ENCODE measurements around the gene CR1. TPM values are rescaled to one million over a fixed set of nuclear protein-coding genes. Genes with fewer than 3 reads are reported as not detected.

The CR1 gene
- total and polyA plus RNA-seq, 2 of the 8 experiments (the other 6 are each of a cell fraction or from before 2014, with no cell fraction given): 0.15 to 0.22 TPM

- CTCF ChIA-PET (ENCODE audit: partially characterized antibody): interaction anchor here (0.8 to 1.8 kb wide), 4 partner anchors 24 to 179 kb away, joined by 3 read pairs; partner anchors contain the start of gene CR1
- 86% methylated on average over 23 of the region's 23 CpGs; no CpG with 5 or more reads in 1 of the 2 experiments for WGBS, 2 experiments (ENCODE audit: extremely low coverage in 1 of 2, insufficient coverage in 1 of 2, insufficient read length in 1 of 2, insufficient replicate concordance in 2 of 2, low coverage in 1 of 2, low lambda C conversion rate in 2 of 2, missing lambda C conversion rate in 1 of 2)
- H3K79me2 ChIP-seq (ENCODE audit: control insufficient read depth in 1 of 2, insufficient read depth in 2 of 2, low read length in 2 of 2): no peaks in the 10 kb centered on the region
Measured at GRCh38 chr1:207519505-207520399, 23.8 kb downstream of the CR1 start.

More at GRCh38 chr1:207519505-207520399, 23.8 kb downstream of the CR1 start:
- H3K4me1 ChIP-seq (replicated peaks in 1 of 4; ENCODE audit: control insufficient read depth in 3 of 4, insufficient read depth in 4 of 4, low read length in 3 of 4): no peaks in the 10 kb centered on the region
- no peak overlapping the region for H2AK5ac ChIP-seq (ENCODE audit: low read depth, low read length)
- no peaks in the 10 kb centered on the region for H4K20me1 ChIP-seq (replicated peaks in 1 of 2; ENCODE audit: control insufficient read depth in 1 of 2, insufficient read depth in 2 of 2, low read length in 2 of 2)
- no peak overlapping the region for H3K56ac ChIP-seq (replicated peaks; ENCODE audit: insufficient read length, low read depth, low read length)
- no peaks in the 10 kb centered on the region for H3K27me3 ChIP-seq (replicated peaks in 1 of 4; ENCODE audit: control insufficient read depth in 3 of 4, extremely low read depth in 1 of 4, insufficient read depth in 3 of 4, low read length in 3 of 4)
- no peak overlapping the region for H3K23ac ChIP-seq (ENCODE audit: insufficient read length)
- H3K9me3 ChIP-seq (ENCODE audit: insufficient read depth in 2 of 2, low read depth in 1 of 2, low read length in 1 of 2): no peaks in the 10 kb centered on the region
- H4K5ac ChIP-seq (ENCODE audit: insufficient read length, low read depth, low read length): no peak overlapping the region
- H4K8ac ChIP-seq (ENCODE audit: extremely low read depth, insufficient read depth, low read length): no peak overlapping the region
- H3K27ac ChIP-seq (ENCODE audit: low read depth, low read length): no peak overlapping the region
- no peak overlapping the region for H2BK5ac ChIP-seq (ENCODE audit: low read depth, low read length)
- H2AFZ ChIP-seq (ENCODE audit: low read length): peak overlapping the region; percentile 81
- H2BK20ac ChIP-seq (ENCODE audit: low read length): no peak overlapping the region; the same call in 1 of the 2 replicates
- POLR2A ChIA-PET (ENCODE audit: partially characterized antibody): no interaction called here
- H3K4ac ChIP-seq (replicated peaks; ENCODE audit: insufficient read length, low read depth, low read length): no peak overlapping the region
- H3K79me1 ChIP-seq (ENCODE audit: low read depth, low read length): no peaks in the 10 kb centered on the region
- H3K9ac ChIP-seq (replicated peaks in 1 of 4; ENCODE audit: extremely low read depth in 1 of 4, low read depth in 3 of 4, low read length in 3 of 4): no peak overlapping the region
- no peak overlapping the region for H3K14ac ChIP-seq (ENCODE audit: insufficient read length)
- H2BK120ac ChIP-seq (replicated peaks; ENCODE audit: low read depth, low read length): no peak overlapping the region
- no peak overlapping the region for H3K18ac ChIP-seq (ENCODE audit: extremely low read depth, low read length)
- H3K4me2 ChIP-seq (ENCODE audit: insufficient read depth in 1 of 2, low read depth in 2 of 2, low read length in 2 of 2): no peak overlapping the region
- TF ChIP-seq POU5F1 (IDR thresholded peaks at IDR 0.05; ENCODE audit: low read depth, low read length): no peak
- TF ChIP-seq ATF2 (IDR thresholded peaks at IDR 0.05; ENCODE audit: low read length): no peak
- TF ChIP-seq, protein P1, sequence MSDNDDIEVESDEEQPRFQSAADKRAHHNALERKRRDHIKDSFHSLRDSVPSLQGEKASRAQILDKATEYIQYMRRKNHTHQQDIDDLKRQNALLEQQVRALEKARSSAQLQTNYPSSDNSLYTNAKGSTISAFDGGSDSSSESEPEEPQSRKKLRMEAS (IDR thresholded peaks at IDR 0.05): no peak
- no peak for TF ChIP-seq CTBP2 (IDR thresholded peaks at IDR 0.05; ENCODE audit: borderline replicate concordance, insufficient read depth, insufficient read length, low read length)
- no peak for TF ChIP-seq SP1 (IDR thresholded peaks at IDR 0.05; ENCODE audit: low read depth, low read length)
- no peak for TF ChIP-seq RBBP5 (IDR thresholded peaks at IDR 0.05; ENCODE audit: borderline replicate concordance, low read depth, low read length)
- TF ChIP-seq EZH2 (IDR thresholded peaks at IDR 0.05; ENCODE audit: low read depth, low read length, severe bottlenecking): no peak
- no peak for TF ChIP-seq KDM4A (IDR thresholded peaks at IDR 0.05; ENCODE audit: low read depth, low read length, severe bottlenecking)
- TF ChIP-seq ASH2L (IDR thresholded peaks at IDR 0.05; ENCODE audit: low read length): no peak
- TF ChIP-seq GTF2F1 (IDR thresholded peaks at IDR 0.05; ENCODE audit: borderline replicate concordance, low read depth, low read length): no peak
- no peaks in the 10 kb centered on the region for H3K36me3 ChIP-seq (ENCODE audit: control insufficient read depth in 2 of 4, insufficient read depth in 4 of 4, low read length in 3 of 4)
- H2BK12ac ChIP-seq (ENCODE audit: low read depth, low read length): no peak overlapping the region
- DNase-seq (ENCODE audit: low read depth in 1 of 2, low spot score in 2 of 2) (no peak), FAIRE-seq (no peak)
- H4K91ac ChIP-seq (replicated peaks; ENCODE audit: insufficient read length, low read length): no peak overlapping the region
- no peaks in the 10 kb centered on the region for H3K23me2 ChIP-seq (ENCODE audit: low read depth, low read length)
- H2BK15ac ChIP-seq (ENCODE audit: low read length): no peak overlapping the region
- no peak overlapping the region for H3K4me3 ChIP-seq (ENCODE audit: extremely low read depth in 1 of 4, insufficient read depth in 2 of 4, low read depth in 3 of 4, low read length in 4 of 4)
